Ishikawa (cell line): ENCODE data around the gene CYB5RL.

Experiments
- CEBPB ChIP-seq: IDR thresholded peaks from 2 replicates; pipeline ENCODE4 v1.6.1; 2012
- CREB1 ChIP-seq: IDR thresholded peaks from 2 replicates; pipeline ENCODE4 v1.6.1; 2012; ENCODE audit warnings: low read depth
- EGR1 ChIP-seq: IDR thresholded peaks from 2 replicates; pipeline ENCODE4 v1.6.1; 2012
- EP300 ChIP-seq: IDR thresholded peaks from 2 replicates; pipeline ENCODE4 v1.6.1; 2012; ENCODE audit warnings: borderline replicate concordance
- NFIC ChIP-seq: IDR thresholded peaks from 2 replicates; pipeline ENCODE4 v1.6.1; 2012
- RAD21 ChIP-seq: IDR thresholded peaks from 2 replicates; pipeline ENCODE4 v1.6.1; 2012; ENCODE audit warnings: low read depth
- TAF1 ChIP-seq: IDR thresholded peaks from 2 replicates; pipeline ENCODE4 v1.6.1; 2012; ENCODE audit warnings: low read depth, mild to moderate bottlenecking
- TEAD4 ChIP-seq: IDR thresholded peaks from 2 replicates; pipeline ENCODE4 v1.6.1; 2012
- YY1 ChIP-seq: IDR thresholded peaks from 2 replicates; pipeline ENCODE4 v1.6.1; 2012; ENCODE audit warnings: low read depth
- ZBTB7A ChIP-seq: IDR thresholded peaks from 2 replicates; pipeline ENCODE4 v1.6.1; 2012; ENCODE audit warnings: low read depth
- TF ChIP-seq, protein P1 (sequence below): IDR thresholded peaks from 2 replicates; pipeline ENCODE4 v1.6.1; 2012; ENCODE audit warnings: low read depth, mild to moderate bottlenecking
- TF ChIP-seq, protein P2 (sequence below): IDR thresholded peaks from 2 replicates; pipeline ENCODE4 v1.6.1; 2012
- TF ChIP-seq, protein P3 (sequence below): IDR thresholded peaks from 2 replicates; pipeline ENCODE4 v1.6.1; 2012

DNA sequence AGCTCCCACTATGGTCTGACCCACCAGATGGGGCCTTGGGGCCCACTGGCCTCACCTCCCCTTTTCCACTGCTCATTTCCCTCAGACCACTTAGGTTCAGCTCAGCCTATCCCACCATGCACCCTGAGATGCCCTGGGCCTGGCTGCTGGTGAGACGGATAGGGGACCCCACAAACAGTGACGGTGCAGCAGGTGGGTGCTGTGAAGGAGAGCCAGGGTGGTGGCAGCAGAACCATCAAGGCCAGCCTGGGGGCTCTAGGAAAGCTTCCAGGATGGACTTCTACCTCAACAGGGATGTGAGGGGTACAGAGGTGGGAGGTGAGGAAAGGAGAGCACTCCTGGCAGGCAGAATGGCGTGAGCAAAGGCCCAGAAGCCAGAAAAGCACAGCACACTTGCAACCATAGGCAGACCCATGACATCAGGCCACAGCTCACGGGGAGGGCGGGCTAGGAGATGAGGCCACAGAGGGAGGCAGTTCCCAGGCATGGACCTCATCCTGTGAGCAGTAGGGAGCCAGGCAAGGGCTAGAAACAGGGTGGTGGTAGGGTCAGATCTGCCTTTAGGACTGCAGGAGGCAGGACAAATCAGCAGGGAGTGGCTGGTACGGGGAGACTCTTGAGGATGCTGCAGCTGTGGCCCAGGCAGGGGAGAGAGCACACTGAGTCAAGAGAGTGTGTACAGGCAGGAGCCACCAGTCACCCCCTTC, 23.1 kb downstream of the CYB5RL start:
- TF ChIP-seq RAD21 (no peak), EGR1 (no peak), CEBPB (no peak), YY1 (no peak), TAF1 (no peak), TEAD4 (no peak), EP300 (no peak), CREB1 (no peak), ZBTB7A (no peak), NFIC (no peak)
- TF ChIP-seq, protein P1, sequence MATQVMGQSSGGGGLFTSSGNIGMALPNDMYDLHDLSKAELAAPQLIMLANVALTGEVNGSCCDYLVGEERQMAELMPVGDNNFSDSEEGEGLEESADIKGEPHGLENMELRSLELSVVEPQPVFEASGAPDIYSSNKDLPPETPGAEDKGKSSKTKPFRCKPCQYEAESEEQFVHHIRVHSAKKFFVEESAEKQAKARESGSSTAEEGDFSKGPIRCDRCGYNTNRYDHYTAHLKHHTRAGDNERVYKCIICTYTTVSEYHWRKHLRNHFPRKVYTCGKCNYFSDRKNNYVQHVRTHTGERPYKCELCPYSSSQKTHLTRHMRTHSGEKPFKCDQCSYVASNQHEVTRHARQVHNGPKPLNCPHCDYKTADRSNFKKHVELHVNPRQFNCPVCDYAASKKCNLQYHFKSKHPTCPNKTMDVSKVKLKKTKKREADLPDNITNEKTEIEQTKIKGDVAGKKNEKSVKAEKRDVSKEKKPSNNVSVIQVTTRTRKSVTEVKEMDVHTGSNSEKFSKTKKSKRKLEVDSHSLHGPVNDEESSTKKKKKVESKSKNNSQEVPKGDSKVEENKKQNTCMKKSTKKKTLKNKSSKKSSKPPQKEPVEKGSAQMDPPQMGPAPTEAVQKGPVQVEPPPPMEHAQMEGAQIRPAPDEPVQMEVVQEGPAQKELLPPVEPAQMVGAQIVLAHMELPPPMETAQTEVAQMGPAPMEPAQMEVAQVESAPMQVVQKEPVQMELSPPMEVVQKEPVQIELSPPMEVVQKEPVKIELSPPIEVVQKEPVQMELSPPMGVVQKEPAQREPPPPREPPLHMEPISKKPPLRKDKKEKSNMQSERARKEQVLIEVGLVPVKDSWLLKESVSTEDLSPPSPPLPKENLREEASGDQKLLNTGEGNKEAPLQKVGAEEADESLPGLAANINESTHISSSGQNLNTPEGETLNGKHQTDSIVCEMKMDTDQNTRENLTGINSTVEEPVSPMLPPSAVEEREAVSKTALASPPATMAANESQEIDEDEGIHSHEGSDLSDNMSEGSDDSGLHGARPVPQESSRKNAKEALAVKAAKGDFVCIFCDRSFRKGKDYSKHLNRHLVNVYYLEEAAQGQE = no peak; the same call in 1 of the 2 replicates
- TF ChIP-seq, protein P2, sequence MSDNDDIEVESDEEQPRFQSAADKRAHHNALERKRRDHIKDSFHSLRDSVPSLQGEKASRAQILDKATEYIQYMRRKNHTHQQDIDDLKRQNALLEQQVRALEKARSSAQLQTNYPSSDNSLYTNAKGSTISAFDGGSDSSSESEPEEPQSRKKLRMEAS = no peak
- TF ChIP-seq, protein P3, sequence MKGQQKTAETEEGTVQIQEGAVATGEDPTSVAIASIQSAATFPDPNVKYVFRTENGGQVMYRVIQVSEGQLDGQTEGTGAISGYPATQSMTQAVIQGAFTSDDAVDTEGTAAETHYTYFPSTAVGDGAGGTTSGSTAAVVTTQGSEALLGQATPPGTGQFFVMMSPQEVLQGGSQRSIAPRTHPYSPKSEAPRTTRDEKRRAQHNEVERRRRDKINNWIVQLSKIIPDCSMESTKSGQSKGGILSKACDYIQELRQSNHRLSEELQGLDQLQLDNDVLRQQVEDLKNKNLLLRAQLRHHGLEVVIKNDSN = no peak
